ENCODE data around the gene CASKIN2.

DNA sequence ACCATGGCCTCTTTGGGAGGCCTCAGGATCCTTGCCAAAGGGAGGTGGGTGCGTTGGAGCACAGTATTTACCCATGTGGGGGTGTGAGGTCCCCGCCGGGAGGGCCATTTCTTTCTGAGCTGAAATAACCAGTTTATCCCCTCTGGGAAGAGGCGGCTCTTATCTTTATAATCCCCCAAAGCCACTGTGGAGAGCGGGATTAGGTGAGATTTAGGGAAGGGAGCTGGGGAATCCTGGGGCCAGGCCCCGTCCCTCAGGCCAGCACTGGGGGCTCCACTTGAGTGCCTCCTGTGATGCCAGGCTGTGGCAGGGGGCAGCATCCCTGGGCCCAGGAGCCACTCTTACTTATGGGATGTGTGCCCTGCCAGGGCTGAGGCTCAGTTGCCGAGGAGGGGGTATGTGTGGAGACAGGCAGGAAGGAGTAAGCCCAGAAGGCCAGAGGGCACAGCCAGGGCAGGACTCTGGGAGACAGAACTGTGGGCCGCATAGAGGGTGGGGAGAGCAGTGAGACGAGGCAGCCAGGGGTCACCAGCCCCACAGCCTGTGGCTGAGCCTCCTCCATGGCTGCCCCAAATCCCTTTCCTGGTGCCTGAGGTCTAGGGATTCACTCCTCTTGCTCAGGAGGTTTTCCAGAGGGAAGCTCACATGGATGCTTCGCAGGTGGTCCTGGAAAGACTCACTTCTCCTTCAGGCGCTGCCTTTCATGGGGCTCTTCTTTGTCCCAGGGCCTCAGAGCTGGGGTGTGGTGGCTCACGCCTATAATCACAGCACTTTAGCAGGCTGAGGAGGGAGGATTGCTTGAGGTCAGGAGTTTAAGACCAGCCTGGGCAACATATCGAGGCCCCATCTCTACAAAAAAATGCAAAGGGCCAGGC, 33.9 kb downstream of the CASKIN2 start:
- no peak for TF ChIP-seq CTCF (IDR thresholded peaks at IDR 0.05)
- no peak for TF ChIP-seq POLR2A (IDR thresholded peaks at IDR 0.05)

Data from heart left ventricle (tissue), 13 donors.